GM19324 (cell line): ENCODE measurements around the gene MIDN.
"Not testable (repeated sequence)": the region's sequence is repeated elsewhere in the genome, so short reads cannot be mapped to it uniquely, and the experiment has no call there.

Experiments
- ATAC-seq: cut with Tn5 transposase; IDR thresholded peaks from one replicate; pipeline ENCODE4 v1.9.1; 2021; ENCODE audit warnings: mild to moderate bottlenecking, moderate library complexity; ENCODE audit not compliant: unreplicated experiment, low FRiP score

MIDN gene

GRCh38 chr19:1248139-1248785 is at the start of gene MIDN:
MIDN (plus strand) TSS chr19:1248583; CDS start chr19:1250297, 1,714 bp downstream.
- peak; percentile 18 for ATAC-seq

GRCh38 chr19:1199531-1199930 is 48.9 kb upstream of the MIDN start:
- ATAC-seq = no peak

GRCh38 chr19:1200614-1201013 is 47.8 kb upstream of the MIDN start:
- ATAC-seq = not testable (repeated sequence)

- peak; percentile 90 for ATAC-seq
Measured at GRCh38 chr19:1205114-1206099, 43.0 kb upstream of the MIDN start, which contains the start of gene STK11. STK11 (plus strand) TSS chr19:1205778; CDS start chr19:1206914, 1,136 bp downstream.

GRCh38 chr19:1206150-1206863 is 42.1 kb upstream of the MIDN start:
- ATAC-seq = no peak

GRCh38 chr19:1206864-1207450 is 41.4 kb upstream of the MIDN start:
- ATAC-seq = no peak

- not testable (repeated sequence) for ATAC-seq
Measured at GRCh38 chr19:1208830-1209229, 39.6 kb upstream of the MIDN start.

- ATAC-seq = no peak
Measured at GRCh38 chr19:1210227-1210538, 38.2 kb upstream of the MIDN start.

GRCh38 chr19:1211494-1212234 is 36.7 kb upstream of the MIDN start:
- no peak for ATAC-seq

GRCh38 chr19:1213391-1214286 is 34.7 kb upstream of the MIDN start:
- no peak for ATAC-seq

- ATAC-seq = no peak
Measured at GRCh38 chr19:1214299-1214861, 34.0 kb upstream of the MIDN start.

- no peak for ATAC-seq
Measured at GRCh38 chr19:1214862-1215731, 33.3 kb upstream of the MIDN start.

- no peak for ATAC-seq
Measured at GRCh38 chr19:1216756-1217155, 31.6 kb upstream of the MIDN start.

- no peak for ATAC-seq
Measured at GRCh38 chr19:1217366-1217765, 31.0 kb upstream of the MIDN start.

GRCh38 chr19:1218751-1219567 is 29.4 kb upstream of the MIDN start:
- ATAC-seq = no peak

- no peak for ATAC-seq
Measured at GRCh38 chr19:1219786-1220476, 28.5 kb upstream of the MIDN start.
